Midbrain (tissue), 1 donor: ENCODE measurements around the gene OLIG3.

Experiments used
- DNase-seq: peaks from one replicate; lab custom pipeline; 2025; lab: John Stamatoyannopoulos, UW

Gene OLIG3

GRCh38 chr6:137471497-137471896 is 22.7 kb downstream of the OLIG3 start:
- peak; percentile 6 for DNase-seq

- no peak for DNase-seq
Observed at GRCh38 chr6:137467211-137467610, 27.0 kb downstream of the OLIG3 start.

- DNase-seq = no peak
Observed at GRCh38 chr6:137465378-137466009, 28.7 kb downstream of the OLIG3 start.

- DNase-seq = no peak
Observed at GRCh38 chr6:137452333-137452894, 41.8 kb downstream of the OLIG3 start.

- no peak for DNase-seq
Observed at GRCh38 chr6:137443901-137444300, 50.3 kb downstream of the OLIG3 start.
